ENCODE results near the gene PXT1.
"Not testable (repeated sequence)": the region's sequence is repeated elsewhere in the genome, so short reads cannot be mapped to it uniquely, and the experiment has no call there.

PXT1 gene

GRCh38 chr6:36368421-36368820 is 74.2 kb downstream of the PXT1 start:
- no peak for DNase-seq

- DNase-seq, result no peak
Measured at GRCh38 chr6:36367743-36368142, 74.9 kb downstream of the PXT1 start.

- no peak for DNase-seq
Measured at GRCh38 chr6:36364669-36365479, 77.8 kb downstream of the PXT1 start.

- not testable (repeated sequence) for DNase-seq
Measured at GRCh38 chr6:36364061-36364635, 78.5 kb downstream of the PXT1 start.

- DNase-seq, result not testable (repeated sequence)
Measured at GRCh38 chr6:36363371-36363752, 79.3 kb downstream of the PXT1 start.

- DNase-seq, result no peak
Measured at GRCh38 chr6:36362551-36363370, 79.9 kb downstream of the PXT1 start.

GRCh38 chr6:36361071-36361470 is 81.6 kb downstream of the PXT1 start:
- no peak for DNase-seq

- peak; percentile 71 for DNase-seq
Measured at GRCh38 chr6:36360241-36361054, 82.2 kb downstream of the PXT1 start.

- no peak for DNase-seq
Measured at GRCh38 chr6:36358226-36358915, 84.3 kb downstream of the PXT1 start.

GRCh38 chr6:36357872-36358225 is 84.8 kb downstream of the PXT1 start:
- no peak for DNase-seq

GRCh38 chr6:36355819-36356218 is 86.8 kb downstream of the PXT1 start:
- no peak for DNase-seq

GRCh38 chr6:36353411-36353915 is 89.2 kb downstream of the PXT1 start:
- DNase-seq, result no peak

- no peak for DNase-seq
Measured at GRCh38 chr6:36352477-36353157, 90.0 kb downstream of the PXT1 start.

GRCh38 chr6:36350681-36351571 is 91.7 kb downstream of the PXT1 start:
- no peak for DNase-seq

GRCh38 chr6:36350082-36350481 is 92.6 kb downstream of the PXT1 start:
- DNase-seq, result no peak

GRCh38 chr6:36349240-36349639 is 93.4 kb downstream of the PXT1 start:
- DNase-seq, result no peak

GRCh38 chr6:36347621-36348020 is 95.0 kb downstream of the PXT1 start:
- no peak for DNase-seq

GRCh38 chr6:36346486-36347273 is 96.0 kb downstream of the PXT1 start:
- no peak for DNase-seq

GRCh38 chr6:36345681-36346466 is 96.8 kb downstream of the PXT1 start:
- DNase-seq, result no peak

Data from amniotic stem cell (primary cell).